ENCODE data around the gene RPP14.
A peak's percentile ranks its signal among the peaks of the same experiment; 100 is the strongest.

RPP14 gene

GRCh38 chr3:58305882-58306711, at the start of gene RPP14, which contains the start of gene HTD2:
RPP14 (plus strand) TSS chr3:58306245; CDS start chr3:58310330, 4,085 bp downstream.
HTD2 (plus strand) TSS chr3:58306520; CDS start chr3:58317614, 11,094 bp downstream.
- peak; percentile 99 for DNase-seq (ENCODE audit: low read depth)
- H3K4me3 ChIP-seq (ENCODE audit: low read length), result peak within 1 kb of the TSS; percentile 100
- peak; percentile 97 for TF ChIP-seq CTCF (IDR thresholded peaks at IDR 0.05; ENCODE audit: insufficient read depth, low read depth, low read length, missing control alignments)

GRCh38 chr3:58256511-58256910, 49.5 kb upstream of the RPP14 start:
- no peak for DNase-seq (ENCODE audit: low read depth)
- no peak for TF ChIP-seq CTCF (IDR thresholded peaks at IDR 0.05; ENCODE audit: insufficient read depth, low read depth, low read length, missing control alignments)
- H3K4me3 ChIP-seq (ENCODE audit: low read length), result no peak overlapping the region

- no peak overlapping the region for H3K4me3 ChIP-seq (ENCODE audit: low read length)
- TF ChIP-seq CTCF (IDR thresholded peaks at IDR 0.05; ENCODE audit: insufficient read depth, low read depth, low read length, missing control alignments), result no peak
- no peak for DNase-seq (ENCODE audit: low read depth)
These were observed 47.5 kb upstream of the RPP14 start for GRCh38 chr3:58258392-58259055.

GRCh38 chr3:58260261-58260731, 45.7 kb upstream of the RPP14 start:
- DNase-seq (ENCODE audit: low read depth), result peak; percentile 29
- H3K4me3 ChIP-seq (ENCODE audit: low read length), result no peak overlapping the region
- no peak for TF ChIP-seq CTCF (IDR thresholded peaks at IDR 0.05; ENCODE audit: insufficient read depth, low read depth, low read length, missing control alignments)

- no peak overlapping the region for H3K4me3 ChIP-seq (ENCODE audit: low read length)
- no peak for DNase-seq (ENCODE audit: low read depth)
These were observed 45.3 kb upstream of the RPP14 start for GRCh38 chr3:58260733-58261132.

More at GRCh38 chr3:58260733-58261132, 45.3 kb upstream of the RPP14 start:
- no peak for TF ChIP-seq CTCF (IDR thresholded peaks at IDR 0.05; ENCODE audit: insufficient read depth, low read depth, low read length, missing control alignments)
